Upper lobe of left lung (tissue), 4 donors: Measurements from ENCODE around the gene GCSH.

Experiments used
- CTCF ChIP-seq, 6 experiments: fragments of 450-650 bp in 4 of 6; fragments of 200-600 bp in 2 of 6; sonication (generic) in 2 of 6; IDR thresholded peaks; one replicate each; pipeline ENCODE4 v1.5.1; 2016 to 2019; ENCODE audit warnings: antibody characterized with exemption in 6 of 6
- EP300 ChIP-seq, 4 donors: sonication (generic); formaldehyde crosslinking; IDR thresholded peaks; one replicate each; pipeline ENCODE4 v1.5.1; 2017; ENCODE audit warnings: antibody characterized with exemption in 4 of 4, control low read depth in 2 of 4
- POLR2A ChIP-seq, 4 donors: fragments of 450-650 bp; IDR thresholded peaks; one replicate each; pipeline ENCODE4 v1.5.1; 2016 to 2017; ENCODE audit warnings: antibody characterized with exemption in 4 of 4, mild to moderate bottlenecking in 2 of 4

GRCh38 chr16:81095653-81095952, 592 bp downstream of the GCSH start:
- TF ChIP-seq CTCF (IDR thresholded peaks at IDR 0.05): no peak
- no peak for TF ChIP-seq POLR2A (IDR thresholded peaks at IDR 0.05)
- TF ChIP-seq EP300 (IDR thresholded peaks at IDR 0.05): no peak
